Uterus (tissue), 4 donors: Measurements from ENCODE around the gene LUM. TPM values are rescaled to one million over a fixed set of nuclear protein-coding genes. Genes with fewer than 3 reads are reported as not detected.

Experiments
- DNase-seq, 2 donors: peaks; one replicate each; pipeline ENCODE4 v3.0.0-alpha.2; 2019 to 2020
- H3K27ac ChIP-seq, 2 donors: fragments of 200-600 bp; sonication (generic); 1 replicate in 1 of 2; 2 replicates in 1 of 2; pipeline ENCODE4 v1.5.1; 2016 to 2018
- H3K27me3 ChIP-seq, 2 donors: fragments of 200-600 bp; sonication (generic); one replicate each; pipeline ENCODE4 v1.5.1; 2018 to 2019; ENCODE audit warnings: control low read depth in 1 of 2
- H3K36me3 ChIP-seq, 2 donors: fragments of 200-600 bp; sonication (generic); one replicate each; pipeline ENCODE4 v1.5.1; 2019; ENCODE audit warnings: control low read depth in 1 of 2
- H3K4me1 ChIP-seq, 2 donors: fragments of 200-600 bp; sonication (generic); one replicate each; pipeline ENCODE4 v1.5.1; 2018 to 2019; ENCODE audit warnings: control low read depth in 1 of 2
- H3K4me3 ChIP-seq, 2 donors: fragments of 200-600 bp; sonication (generic); 1 replicate in 1 of 2; 2 replicates in 1 of 2; pipeline ENCODE4 v1.5.1; 2018 to 2019; ENCODE audit warnings: mild to moderate bottlenecking in 1 of 2
- H3K9me3 ChIP-seq, 2 donors: fragments of 200-600 bp; sonication (generic); one replicate each; pipeline ENCODE4 v1.5.1; 2019; ENCODE audit warnings: control low read depth in 1 of 2
- CTCF ChIP-seq, 4 experiments: fragments of 200-600 bp in 2 of 4; fragments of 450-650 bp in 2 of 4; sonication (generic) in 2 of 4; IDR thresholded peaks; one replicate each; pipeline ENCODE4 v1.5.1; 2016 to 2019; ENCODE audit warnings: antibody characterized with exemption in 4 of 4, mild to moderate bottlenecking in 2 of 4, moderate library complexity in 1 of 4
- POLR2A ChIP-seq, 2 donors: fragments of 450-650 bp; IDR thresholded peaks; one replicate each; pipeline ENCODE4 v1.6.1; 2016; ENCODE audit warnings: antibody characterized with exemption in 2 of 2, mild to moderate bottlenecking in 1 of 2, moderate library complexity in 1 of 2
- intact Hi-C: fragments of 100-400 bp; cut with DNase I; formaldehyde crosslinking; loops from one replicate; pipeline ENCODE4 v1.15.1; 2023; ENCODE audit warnings: low total_unique reads
- total RNA-seq, 4 donors: library from RNA; depleted of rRNA in 3 of 4; stranded (reverse); fragments of >200 nt in 3 of 4; gene quantifications; one replicate each; pipeline versions ENCODE4 v1.1.0 to v1.2.4, GENCODE V29; 2014 to 2023
- donor health status: DM: yes; HTN: yes; CAD: no.

Gene LUM
- total RNA-seq, 4 donors from 2014 or later: 79.4 to 930 (median 325) TPM

GRCh38 chr12:91059211-91059610, 52.1 kb downstream of the LUM start:
- no peaks in the 10 kb centered on the region for H3K36me3 ChIP-seq
- no peak overlapping the region for H3K27ac ChIP-seq
- intact Hi-C loops: no loop called here
- DNase-seq: no peak
- H3K4me3 ChIP-seq: no peak overlapping the region
- TF ChIP-seq CTCF (IDR thresholded peaks at IDR 0.05): no peak
- TF ChIP-seq POLR2A (IDR thresholded peaks at IDR 0.05): no peak
- no peaks in the 10 kb centered on the region for H3K4me1 ChIP-seq
- H3K9me3 ChIP-seq: no peaks in the 10 kb centered on the region
- H3K27me3 ChIP-seq: no peaks in the 10 kb centered on the region

GRCh38 chr12:91058786-91059185, 52.5 kb downstream of the LUM start:
- Histone ChIP-seq H3K27me3 (no peaks in the 10 kb centered on the region), H3K27ac (no peak overlapping the region), H3K4me1 (peaks cover 0 to 3% of the 10 kb centered on the region in 2 donors), H3K4me3 (no peak overlapping the region), H3K36me3 (no peaks in the 10 kb centered on the region), H3K9me3 (no peaks in the 10 kb centered on the region)
- DNase-seq: no peak
- intact Hi-C loops: no loop called here
- TF ChIP-seq POLR2A (IDR thresholded peaks at IDR 0.05) (no peak), CTCF (IDR thresholded peaks at IDR 0.05) (no peak)

GRCh38 chr12:91057368-91058165, 53.7 kb downstream of the LUM start, which contains the start of gene KERA:
KERA (minus strand) TSS chr12:91058024; CDS start chr12:91056281, 1,743 bp downstream.
- no peak for DNase-seq
- no peaks in the 10 kb centered on the region for H3K36me3 ChIP-seq
- H3K4me3 ChIP-seq: no peak within 1 kb of the TSS
- H3K27ac ChIP-seq: no peak within 1 kb of the TSS
- peaks cover 0 to 6% of the 10 kb centered on the region in 2 donors for H3K4me1 ChIP-seq
- H3K27me3 ChIP-seq: no peaks in the 10 kb centered on the region
- intact Hi-C loops: no loop called here
- TF ChIP-seq CTCF (IDR thresholded peaks at IDR 0.05): no peak
- no peak for TF ChIP-seq POLR2A (IDR thresholded peaks at IDR 0.05)
- H3K9me3 ChIP-seq: no peaks in the 10 kb centered on the region

GRCh38 chr12:91056488-91056887, 54.8 kb downstream of the LUM start:
- Histone ChIP-seq H3K4me3 (no peak overlapping the region), H3K27ac (no peak overlapping the region), H3K4me1 (peaks cover 0 to 6% of the 10 kb centered on the region in 2 donors), H3K9me3 (no peaks in the 10 kb centered on the region), H3K36me3 (no peaks in the 10 kb centered on the region), H3K27me3 (no peaks in the 10 kb centered on the region)
- no peak for DNase-seq
- intact Hi-C loops: no loop called here
- no peak for TF ChIP-seq CTCF (IDR thresholded peaks at IDR 0.05)
- no peak for TF ChIP-seq POLR2A (IDR thresholded peaks at IDR 0.05)

- DNase-seq: no peak
- peaks cover 0 to 6% of the 10 kb centered on the region in 2 donors for H3K4me1 ChIP-seq
- H3K27ac ChIP-seq: no peak overlapping the region
- H3K9me3 ChIP-seq: no peaks in the 10 kb centered on the region
- H3K27me3 ChIP-seq: no peaks in the 10 kb centered on the region
- H3K4me3 ChIP-seq: no peak overlapping the region
- intact Hi-C loops: no loop called here
- no peak for TF ChIP-seq POLR2A (IDR thresholded peaks at IDR 0.05)
- TF ChIP-seq CTCF (IDR thresholded peaks at IDR 0.05): no peak
- no peaks in the 10 kb centered on the region for H3K36me3 ChIP-seq
Observed at GRCh38 chr12:91055976-91056375, 55.3 kb downstream of the LUM start.
